Epidermal melanocyte (primary cell): ENCODE results near the gene LDLRAD3.

Source experiments
- DNase-seq: peaks from one replicate; pipeline ENCODE4 v3.0.0; 2011; ENCODE audit warnings: low spot score; ENCODE audit not compliant: insufficient read length

The LDLRAD3 gene

GRCh38 chr11:35954205-35954604 lies 10.3 kb downstream of the LDLRAD3 start:
- no peak for DNase-seq

GRCh38 chr11:35955636-35956035 lies 11.8 kb downstream of the LDLRAD3 start:
- no peak for DNase-seq

- no peak for DNase-seq
Observed at GRCh38 chr11:35962369-35963138, 18.7 kb downstream of the LDLRAD3 start.

GRCh38 chr11:35963911-35964310 lies 20.0 kb downstream of the LDLRAD3 start:
- DNase-seq = no peak

- no peak for DNase-seq
Observed at GRCh38 chr11:35964841-35965240, 21.0 kb downstream of the LDLRAD3 start.

- DNase-seq = no peak
Observed at GRCh38 chr11:35967042-35967441, 23.2 kb downstream of the LDLRAD3 start.

- no peak for DNase-seq
Observed at GRCh38 chr11:35968386-35969088, 24.7 kb downstream of the LDLRAD3 start.

GRCh38 chr11:35969089-35970042 lies 25.5 kb downstream of the LDLRAD3 start:
- DNase-seq = no peak

- no peak for DNase-seq
Observed at GRCh38 chr11:35970445-35970844, 26.6 kb downstream of the LDLRAD3 start.

- no peak for DNase-seq
Observed at GRCh38 chr11:35971841-35972422, 28.1 kb downstream of the LDLRAD3 start.

- DNase-seq = no peak
Observed at GRCh38 chr11:35974882-35975589, 31.2 kb downstream of the LDLRAD3 start.

GRCh38 chr11:35976434-35976833 lies 32.6 kb downstream of the LDLRAD3 start:
- no peak for DNase-seq

GRCh38 chr11:35978183-35978582 lies 34.3 kb downstream of the LDLRAD3 start:
- no peak for DNase-seq

- DNase-seq = no peak
Observed at GRCh38 chr11:35978891-35979290, 35.0 kb downstream of the LDLRAD3 start.

GRCh38 chr11:35980686-35981390 lies 37.0 kb downstream of the LDLRAD3 start:
- no peak for DNase-seq

GRCh38 chr11:35981581-35981980 lies 37.7 kb downstream of the LDLRAD3 start:
- no peak for DNase-seq

- no peak for DNase-seq
Observed at GRCh38 chr11:35982061-35982460, 38.2 kb downstream of the LDLRAD3 start.

GRCh38 chr11:35983981-35984380 lies 40.1 kb downstream of the LDLRAD3 start:
- DNase-seq = no peak

- no peak for DNase-seq
Observed at GRCh38 chr11:35986947-35987346, 43.1 kb downstream of the LDLRAD3 start.

GRCh38 chr11:35990170-35990569 lies 46.3 kb downstream of the LDLRAD3 start:
- DNase-seq = no peak
